GM18907 (cell line): ENCODE measurements around the gene PRICKLE3.

Experiments
- ATAC-seq: cut with Tn5 transposase; IDR thresholded peaks from one replicate; pipeline ENCODE4 v1.9.1; 2021; ENCODE audit warnings: mild to moderate bottlenecking, moderate library complexity; ENCODE audit not compliant: unreplicated experiment

PRICKLE3 gene

GRCh38 chrX:49186125-49187027, at the start of gene PRICKLE3:
Gene PRICKLE3 (minus strand): TSS chrX:49186373. CDS start chrX:49186297, 76 bp downstream.
- ATAC-seq, result no peak

GRCh38 chrX:49233887-49234555, 47.8 kb upstream of the PRICKLE3 start:
- ATAC-seq, result no peak

- no peak for ATAC-seq
Observed at GRCh38 chrX:49233176-49233575, 47.0 kb upstream of the PRICKLE3 start, which contains the start of gene CACNA1F. Gene CACNA1F (minus strand): TSS chrX:49233340. CDS start chrX:49233309, 31 bp downstream.

- no peak for ATAC-seq
Observed at GRCh38 chrX:49232525-49232924, 46.4 kb upstream of the PRICKLE3 start.

- ATAC-seq, result no peak
Observed at GRCh38 chrX:49231333-49232000, 45.3 kb upstream of the PRICKLE3 start.

GRCh38 chrX:49230500-49231232, 44.5 kb upstream of the PRICKLE3 start:
- peak; percentile 60 for ATAC-seq

- ATAC-seq, result no peak
Observed at GRCh38 chrX:49228185-49228584, 42.0 kb upstream of the PRICKLE3 start.

GRCh38 chrX:49227726-49228125, 41.6 kb upstream of the PRICKLE3 start:
- ATAC-seq, result no peak

- ATAC-seq, result no peak
Observed at GRCh38 chrX:49226946-49227345, 40.8 kb upstream of the PRICKLE3 start.

- ATAC-seq, result no peak
Observed at GRCh38 chrX:49225858-49226257, 39.7 kb upstream of the PRICKLE3 start.

GRCh38 chrX:49221868-49222267, 35.7 kb upstream of the PRICKLE3 start:
- ATAC-seq, result no peak

- no peak for ATAC-seq
Observed at GRCh38 chrX:49220100-49220499, 33.9 kb upstream of the PRICKLE3 start.

GRCh38 chrX:49214996-49215526, 28.9 kb upstream of the PRICKLE3 start:
- ATAC-seq, result no peak

- no peak for ATAC-seq
Observed at GRCh38 chrX:49214416-49214815, 28.2 kb upstream of the PRICKLE3 start.

GRCh38 chrX:49212861-49213260, 26.7 kb upstream of the PRICKLE3 start:
- ATAC-seq, result no peak

GRCh38 chrX:49212209-49212608, 26.0 kb upstream of the PRICKLE3 start:
- ATAC-seq, result no peak

GRCh38 chrX:49211074-49211473, 24.9 kb upstream of the PRICKLE3 start:
- no peak for ATAC-seq

- ATAC-seq, result no peak
Observed at GRCh38 chrX:49210406-49210805, 24.2 kb upstream of the PRICKLE3 start.

GRCh38 chrX:49209434-49210251, 23.5 kb upstream of the PRICKLE3 start:
- ATAC-seq, result no peak

- ATAC-seq, result no peak
Observed at GRCh38 chrX:49208399-49208798, 22.2 kb upstream of the PRICKLE3 start.
